ENCODE results near the gene APEX1. TPM values are rescaled to one million over a fixed set of nuclear protein-coding genes. Genes with fewer than 3 reads are reported as not detected.

APEX1 gene
- total RNA-seq, result 64.2 TPM

DNA sequence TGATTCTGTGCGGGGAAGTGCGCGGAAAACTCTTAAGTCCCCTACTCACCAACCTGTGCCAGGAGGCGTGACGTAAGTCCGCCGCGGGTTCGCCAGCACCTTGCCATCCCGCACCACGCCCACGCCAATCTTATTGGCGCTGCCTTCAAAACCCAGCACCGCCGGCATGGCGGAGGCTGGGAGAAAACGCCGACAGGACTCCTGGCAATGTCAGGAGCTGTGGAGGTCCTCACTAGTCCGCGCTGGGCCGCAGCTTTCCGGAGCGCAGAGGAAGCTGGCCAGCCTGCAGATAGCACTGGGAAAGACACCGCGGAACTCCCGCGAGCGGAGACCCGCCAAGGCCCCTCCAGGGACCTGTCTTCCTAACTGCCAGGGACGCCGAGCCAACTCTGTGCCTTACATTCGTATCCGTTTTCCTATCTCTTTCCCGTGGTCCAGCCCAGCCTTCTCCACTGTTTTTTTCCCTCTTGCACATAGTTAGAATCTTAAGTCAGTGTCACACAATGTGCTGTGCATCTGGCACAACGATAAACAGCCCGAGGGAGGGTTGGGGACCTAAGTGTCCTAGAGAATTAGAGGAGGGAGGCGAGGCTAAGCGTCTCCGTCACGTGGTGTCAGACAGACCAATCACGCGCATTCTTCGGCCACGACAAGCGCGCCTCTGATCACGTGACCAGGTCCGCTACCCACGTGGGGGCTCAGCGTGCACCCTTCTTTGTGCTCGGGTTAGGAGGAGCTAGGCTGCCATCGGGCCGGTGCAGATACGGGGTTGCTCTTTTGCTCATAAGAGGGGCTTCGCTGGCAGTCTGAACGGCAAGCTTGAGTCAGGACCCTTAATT, at the start of gene APEX1, which contains the start of gene OSGEP:
TSS of gene APEX1 (plus strand) at position 711 of the 839 bp plus-strand sequence. CDS start 420 bp downstream, outside the sequence.
TSS of gene OSGEP (minus strand) at position 297 of the 839 bp plus-strand sequence. CDS start at position 168, 129 bp downstream.
- H3K4me3 ChIP-seq (ENCODE audit: low read length in 3 of 3), result peak within 1 kb of the TSS; percentile 91 to 99 (median 98)
- H3K4me1 ChIP-seq (ENCODE audit: control insufficient read depth in 3 of 3, insufficient read depth in 3 of 3, low read length in 3 of 3), result peaks cover 19 to 49% (median 24%) of the 10 kb centered on the region in 3 donors
- peaks cover 45 to 56% (median 50%) of the 10 kb centered on the region in 3 donors for H3K36me3 ChIP-seq (ENCODE audit: control insufficient read depth in 3 of 3, insufficient read depth in 3 of 3, low read length in 3 of 3)
- peak within 1 kb of the TSS; percentile 95 for H3K27ac ChIP-seq (ENCODE audit: low read depth, low read length)
- no peaks in the 10 kb centered on the region for H3K27me3 ChIP-seq (ENCODE audit: control insufficient read depth in 3 of 3, insufficient read depth in 3 of 3, low read length in 3 of 3)
- H3K9ac ChIP-seq (ENCODE audit: low read depth in 1 of 3, low read length in 3 of 3), result peak within 1 kb of the TSS; percentile 77 to 97 (median 96)
- no peaks in the 10 kb centered on the region for H3K9me3 ChIP-seq (ENCODE audit: control insufficient read depth in 3 of 3, low read length in 3 of 3)

DNA sequence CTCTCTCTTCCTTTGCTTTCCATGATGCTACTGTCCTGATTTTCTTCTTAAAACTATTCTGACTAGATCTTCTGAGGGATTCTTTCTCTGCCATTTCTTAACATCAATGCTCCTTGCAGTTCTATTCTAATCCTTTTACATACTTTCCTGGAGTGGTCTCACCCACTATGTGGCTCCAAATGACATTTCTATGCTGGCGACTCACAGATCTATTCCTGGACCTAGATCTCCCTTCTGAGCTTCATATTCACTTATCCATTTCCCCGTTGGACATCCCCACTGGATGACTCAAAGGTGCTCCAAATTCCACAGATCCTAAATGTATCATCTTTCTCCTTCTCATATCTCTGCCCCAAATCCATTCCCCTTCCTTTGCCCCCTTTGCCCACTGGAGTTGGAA, 45.8 kb upstream of the APEX1 start:
- Histone ChIP-seq H3K9me3 (ENCODE audit: control insufficient read depth in 3 of 3, low read length in 3 of 3) (no peaks in the 10 kb centered on the region), H3K9ac (ENCODE audit: low read depth in 1 of 3, low read length in 3 of 3) (peak overlapping the region in 1 of 3 donors; percentile 51), H3K4me3 (ENCODE audit: low read length in 3 of 3) (no peak overlapping the region), H3K4me1 (ENCODE audit: control insufficient read depth in 3 of 3, insufficient read depth in 3 of 3, low read length in 3 of 3) (peaks cover 15 to 30% (median 16%) of the 10 kb centered on the region in 3 donors), H3K36me3 (ENCODE audit: control insufficient read depth in 3 of 3, insufficient read depth in 3 of 3, low read length in 3 of 3) (peaks cover 26 to 33% (median 29%) of the 10 kb centered on the region in 3 donors), H3K27ac (ENCODE audit: low read depth, low read length) (peak overlapping the region; percentile 71), H3K27me3 (ENCODE audit: control insufficient read depth in 3 of 3, insufficient read depth in 3 of 3, low read length in 3 of 3) (no peaks in the 10 kb centered on the region)

DNA sequence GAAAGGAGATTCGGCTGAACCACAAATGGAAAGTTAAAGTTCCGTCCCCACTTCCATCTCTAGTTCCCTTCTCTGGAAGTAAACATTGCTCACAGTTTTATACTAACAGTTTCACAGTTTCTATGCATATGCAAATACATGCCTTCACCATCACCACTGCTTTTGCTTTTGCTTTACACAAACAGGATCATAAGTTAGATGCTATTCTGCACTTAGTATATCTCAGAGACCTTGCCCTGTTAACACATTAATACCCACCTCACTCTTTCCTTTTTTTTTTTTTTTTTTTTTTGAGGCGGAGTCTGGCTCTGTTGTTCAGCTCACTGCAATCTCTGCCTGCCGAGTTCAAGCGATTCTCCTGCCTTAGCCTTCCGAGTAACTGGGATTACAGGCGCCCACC, 42.6 kb upstream of the APEX1 start:
- Histone ChIP-seq H3K27me3 (ENCODE audit: control insufficient read depth in 3 of 3, insufficient read depth in 3 of 3, low read length in 3 of 3) (no peaks in the 10 kb centered on the region), H3K9me3 (ENCODE audit: control insufficient read depth in 3 of 3, low read length in 3 of 3) (no peaks in the 10 kb centered on the region), H3K4me1 (ENCODE audit: control insufficient read depth in 3 of 3, insufficient read depth in 3 of 3, low read length in 3 of 3) (peaks cover 15 to 30% (median 16%) of the 10 kb centered on the region in 3 donors), H3K27ac (ENCODE audit: low read depth, low read length) (peak overlapping the region; percentile 91), H3K36me3 (ENCODE audit: control insufficient read depth in 3 of 3, insufficient read depth in 3 of 3, low read length in 3 of 3) (peaks cover 8 to 9% (median 8%) of the 10 kb centered on the region in 3 donors), H3K4me3 (ENCODE audit: low read length in 3 of 3) (peak overlapping the region; percentile 79 to 95 (median 92)), H3K9ac (ENCODE audit: low read depth in 1 of 3, low read length in 3 of 3) (peak overlapping the region; percentile 88 to 97 (median 93))

DNA sequence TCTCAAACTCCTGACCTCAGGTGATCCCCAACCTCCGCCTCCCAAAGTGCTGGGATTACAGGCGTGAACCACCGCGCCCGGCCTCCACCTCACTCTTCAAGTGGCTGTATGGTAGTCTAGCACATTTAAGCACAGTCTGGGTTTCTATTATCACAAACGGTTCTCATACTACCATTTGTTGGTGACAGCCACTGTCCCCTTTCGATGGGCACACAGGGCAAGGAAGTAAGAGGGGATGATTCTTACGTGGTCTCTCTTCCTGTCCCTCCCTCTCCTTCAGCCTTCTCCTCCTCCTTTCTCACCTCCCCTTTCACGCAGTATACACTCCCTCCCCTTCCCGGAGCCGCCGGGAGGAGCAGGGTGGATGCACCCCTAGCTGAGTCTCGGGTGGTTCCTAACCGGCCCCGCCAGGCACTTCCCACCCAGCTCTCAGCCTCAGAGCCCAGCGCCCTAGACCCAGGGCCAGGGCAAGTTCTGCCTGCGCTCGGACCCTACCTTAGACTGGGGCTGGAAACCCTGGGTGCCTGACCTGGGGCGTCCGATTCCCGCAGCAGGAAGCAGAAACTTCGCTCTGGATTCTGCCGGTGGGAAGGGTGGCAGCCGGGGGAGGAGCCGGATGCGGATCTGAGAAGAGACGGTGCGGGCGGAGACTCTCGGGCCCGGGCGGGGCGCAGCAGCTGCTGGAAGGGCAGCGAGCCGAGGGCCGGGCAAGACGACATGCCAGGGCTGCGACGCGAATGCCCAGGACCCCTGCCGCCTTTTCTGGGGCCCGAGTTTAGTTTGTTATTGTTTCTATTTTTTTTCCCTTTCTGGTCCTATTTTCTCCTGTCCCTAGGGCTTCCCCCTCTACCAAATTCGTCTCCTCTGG, 41.9 kb upstream of the APEX1 start, which contains the start of gene TEP1:
TSS of gene TEP1 (minus strand) at position 626 of the 868 bp plus-strand sequence. CDS start 5,062 bp downstream, outside the sequence.
- peaks cover under 1 to 2% (median 2%) of the 10 kb centered on the region in 3 donors for H3K36me3 ChIP-seq (ENCODE audit: control insufficient read depth in 3 of 3, insufficient read depth in 3 of 3, low read length in 3 of 3)
- H3K27me3 ChIP-seq (ENCODE audit: control insufficient read depth in 3 of 3, insufficient read depth in 3 of 3, low read length in 3 of 3), result no peaks in the 10 kb centered on the region
- peaks cover 13 to 25% (median 14%) of the 10 kb centered on the region in 3 donors for H3K4me1 ChIP-seq (ENCODE audit: control insufficient read depth in 3 of 3, insufficient read depth in 3 of 3, low read length in 3 of 3)
- peak within 1 kb of the TSS; percentile 91 for H3K27ac ChIP-seq (ENCODE audit: low read depth, low read length)
- peak within 1 kb of the TSS; percentile 88 to 97 (median 93) for H3K9ac ChIP-seq (ENCODE audit: low read depth in 1 of 3, low read length in 3 of 3)
- no peaks in the 10 kb centered on the region for H3K9me3 ChIP-seq (ENCODE audit: control insufficient read depth in 3 of 3, low read length in 3 of 3)
- H3K4me3 ChIP-seq (ENCODE audit: low read length in 3 of 3), result peak within 1 kb of the TSS; percentile 79 to 95 (median 92)

DNA sequence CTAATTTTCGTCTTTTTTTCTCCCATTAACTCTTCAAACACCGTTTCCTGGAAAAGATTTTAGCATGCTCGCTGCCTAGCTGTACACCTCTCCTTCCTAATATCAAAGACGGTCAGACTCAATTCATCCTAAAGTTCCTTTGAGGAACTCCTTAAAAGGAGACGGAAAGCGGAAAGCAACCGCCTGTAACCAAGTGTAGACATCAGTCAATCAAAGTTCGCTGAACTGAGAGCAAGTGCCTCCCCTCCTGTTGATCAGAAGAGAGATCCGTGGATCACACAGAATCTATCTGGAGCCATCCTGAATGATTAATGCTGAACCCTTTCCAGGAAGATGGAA, 41.3 kb upstream of the APEX1 start:
- no peaks in the 10 kb centered on the region for H3K27me3 ChIP-seq (ENCODE audit: control insufficient read depth in 3 of 3, insufficient read depth in 3 of 3, low read length in 3 of 3)
- no peaks in the 10 kb centered on the region for H3K9me3 ChIP-seq (ENCODE audit: control insufficient read depth in 3 of 3, low read length in 3 of 3)
- H3K4me1 ChIP-seq (ENCODE audit: control insufficient read depth in 3 of 3, insufficient read depth in 3 of 3, low read length in 3 of 3), result peaks cover 9 to 21% (median 13%) of the 10 kb centered on the region in 3 donors
- no peaks in the 10 kb centered on the region for H3K36me3 ChIP-seq (ENCODE audit: control insufficient read depth in 3 of 3, insufficient read depth in 3 of 3, low read length in 3 of 3)
- H3K27ac ChIP-seq (ENCODE audit: low read depth, low read length), result peak overlapping the region; percentile 91
- peak overlapping the region; percentile 88 to 97 (median 93) for H3K9ac ChIP-seq (ENCODE audit: low read depth in 1 of 3, low read length in 3 of 3)
- H3K4me3 ChIP-seq (ENCODE audit: low read length in 3 of 3), result peak overlapping the region; percentile 79 to 95 (median 92)

DNA sequence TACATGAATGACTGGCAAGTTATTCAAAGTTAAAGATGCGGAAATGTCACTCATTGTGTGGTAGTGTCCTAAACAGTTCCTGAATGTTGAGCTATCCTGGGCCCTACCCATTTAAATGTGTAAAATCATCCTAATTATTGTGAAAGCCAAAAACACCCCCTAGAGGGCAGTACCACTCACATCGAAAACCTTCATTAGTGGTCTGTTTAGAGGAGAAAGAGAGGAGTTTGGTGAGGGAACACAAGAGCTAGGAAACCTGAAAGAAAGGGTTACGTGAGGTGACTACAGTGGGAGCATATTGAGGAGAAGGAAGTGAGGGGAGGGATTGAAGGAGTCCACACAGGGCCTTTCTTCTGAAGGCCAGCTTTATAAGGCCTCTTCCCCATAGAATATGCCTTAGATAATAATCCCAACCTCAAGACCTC, 39.2 kb upstream of the APEX1 start:
- H3K4me1 ChIP-seq (ENCODE audit: control insufficient read depth in 3 of 3, insufficient read depth in 3 of 3, low read length in 3 of 3), result peaks cover 7 to 19% (median 7%) of the 10 kb centered on the region in 3 donors
- no peaks in the 10 kb centered on the region for H3K9me3 ChIP-seq (ENCODE audit: control insufficient read depth in 3 of 3, low read length in 3 of 3)
- no peak overlapping the region for H3K27ac ChIP-seq (ENCODE audit: low read depth, low read length)
- H3K36me3 ChIP-seq (ENCODE audit: control insufficient read depth in 3 of 3, insufficient read depth in 3 of 3, low read length in 3 of 3), result no peaks in the 10 kb centered on the region
- no peak overlapping the region for H3K4me3 ChIP-seq (ENCODE audit: low read length in 3 of 3)
- no peaks in the 10 kb centered on the region for H3K27me3 ChIP-seq (ENCODE audit: control insufficient read depth in 3 of 3, insufficient read depth in 3 of 3, low read length in 3 of 3)
- H3K9ac ChIP-seq (ENCODE audit: low read depth in 1 of 3, low read length in 3 of 3), result no peak overlapping the region

DNA sequence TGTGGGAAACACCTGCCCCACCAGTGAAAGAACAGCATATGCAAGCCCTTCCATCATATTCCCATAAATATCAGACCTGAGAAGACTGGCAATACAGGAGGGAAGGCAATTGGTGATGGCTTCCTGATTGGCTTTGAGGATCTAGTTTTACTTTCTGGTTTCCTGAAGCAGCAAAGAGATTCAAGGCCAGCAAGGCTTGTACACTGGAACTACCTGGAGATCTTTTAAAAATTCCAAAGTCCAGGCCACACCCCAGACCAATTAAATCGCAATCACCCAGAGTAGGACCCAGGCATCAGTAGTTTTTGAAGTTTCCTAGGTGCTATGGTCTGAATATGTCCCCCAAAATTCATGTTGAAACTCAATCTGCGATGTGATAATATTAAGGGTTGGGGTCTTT, 38.8 kb upstream of the APEX1 start:
- peaks cover 7 to 19% (median 7%) of the 10 kb centered on the region in 3 donors for H3K4me1 ChIP-seq (ENCODE audit: control insufficient read depth in 3 of 3, insufficient read depth in 3 of 3, low read length in 3 of 3)
- H3K27me3 ChIP-seq (ENCODE audit: control insufficient read depth in 3 of 3, insufficient read depth in 3 of 3, low read length in 3 of 3), result no peaks in the 10 kb centered on the region
- H3K36me3 ChIP-seq (ENCODE audit: control insufficient read depth in 3 of 3, insufficient read depth in 3 of 3, low read length in 3 of 3), result no peaks in the 10 kb centered on the region
- no peak overlapping the region for H3K27ac ChIP-seq (ENCODE audit: low read depth, low read length)
- H3K4me3 ChIP-seq (ENCODE audit: low read length in 3 of 3), result no peak overlapping the region
- no peaks in the 10 kb centered on the region for H3K9me3 ChIP-seq (ENCODE audit: control insufficient read depth in 3 of 3, low read length in 3 of 3)
- H3K9ac ChIP-seq (ENCODE audit: low read depth in 1 of 3, low read length in 3 of 3), result no peak overlapping the region

DNA sequence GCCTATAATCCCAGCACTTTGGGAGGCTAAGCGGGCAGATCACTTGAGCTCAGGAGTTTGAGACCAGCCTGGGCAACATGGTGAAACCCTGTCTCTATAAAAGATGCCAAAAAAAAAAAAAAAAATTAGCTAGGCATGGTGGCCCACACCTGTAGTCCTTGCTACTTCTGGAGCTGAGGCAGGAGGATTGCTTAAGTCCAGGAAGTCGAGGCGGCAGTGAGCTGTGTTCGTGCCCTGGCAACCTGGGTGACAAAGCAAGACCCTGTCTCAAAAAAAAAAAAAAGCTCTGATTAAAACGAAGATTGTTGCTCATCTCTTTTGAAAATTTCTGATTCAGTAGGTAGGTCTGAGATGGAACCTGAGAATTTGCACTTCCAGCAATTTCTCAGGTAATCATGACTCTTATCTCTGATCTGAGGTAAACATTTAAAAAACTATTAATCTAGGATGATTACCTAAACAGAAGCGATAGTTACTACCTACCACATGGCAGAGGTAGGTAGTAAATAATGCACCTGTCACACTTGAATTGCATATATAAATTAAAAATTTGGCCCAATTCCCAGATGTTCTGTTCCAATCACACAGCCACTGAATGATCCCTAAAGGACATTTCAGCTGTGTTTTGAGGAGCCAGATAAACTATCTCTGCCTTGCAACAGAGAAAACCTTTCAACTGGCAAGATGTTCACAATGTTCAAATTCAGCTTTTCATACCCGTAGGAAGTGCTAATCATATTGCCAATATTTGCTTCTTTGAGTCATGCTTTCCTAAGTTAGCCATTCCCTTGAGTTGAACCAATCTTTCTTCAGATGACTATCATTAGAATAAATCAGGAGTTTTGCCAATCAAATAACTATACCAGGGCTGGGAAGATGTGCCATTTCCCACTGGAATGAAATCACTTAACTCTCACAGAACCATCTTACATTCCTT, 37.5 kb upstream of the APEX1 start:
- no peak overlapping the region for H3K4me3 ChIP-seq (ENCODE audit: low read length in 3 of 3)
- no peaks in the 10 kb centered on the region for H3K9me3 ChIP-seq (ENCODE audit: control insufficient read depth in 3 of 3, low read length in 3 of 3)
- H3K36me3 ChIP-seq (ENCODE audit: control insufficient read depth in 3 of 3, insufficient read depth in 3 of 3, low read length in 3 of 3), result no peaks in the 10 kb centered on the region
- peaks cover 3 to 16% (median 5%) of the 10 kb centered on the region in 3 donors for H3K4me1 ChIP-seq (ENCODE audit: control insufficient read depth in 3 of 3, insufficient read depth in 3 of 3, low read length in 3 of 3)
- no peak overlapping the region for H3K9ac ChIP-seq (ENCODE audit: low read depth in 1 of 3, low read length in 3 of 3)
- no peaks in the 10 kb centered on the region for H3K27me3 ChIP-seq (ENCODE audit: control insufficient read depth in 3 of 3, insufficient read depth in 3 of 3, low read length in 3 of 3)
- no peak overlapping the region for H3K27ac ChIP-seq (ENCODE audit: low read depth, low read length)

DNA sequence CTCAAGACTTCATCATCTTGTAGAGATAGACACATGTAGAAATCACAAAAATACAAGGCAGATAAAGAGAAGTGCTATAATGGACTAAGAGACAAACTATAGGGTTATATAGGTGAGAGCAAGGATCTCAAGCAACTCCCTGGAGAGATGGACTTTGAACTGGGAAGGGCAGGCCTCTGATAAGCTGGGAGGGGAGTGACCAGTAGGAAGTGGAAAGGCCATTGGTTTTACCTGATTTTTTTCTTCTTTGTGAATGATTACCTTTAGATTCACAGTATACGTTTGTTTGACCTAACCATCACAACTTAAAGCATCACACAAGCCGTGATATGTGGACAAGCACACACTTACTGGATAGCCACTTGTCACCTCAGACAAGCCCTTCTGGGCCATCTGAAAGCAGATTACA, 36.5 kb upstream of the APEX1 start:
- Histone ChIP-seq H3K4me1 (ENCODE audit: control insufficient read depth in 3 of 3, insufficient read depth in 3 of 3, low read length in 3 of 3) (peaks cover 3 to 10% (median 5%) of the 10 kb centered on the region in 3 donors), H3K9ac (ENCODE audit: low read depth in 1 of 3, low read length in 3 of 3) (no peak overlapping the region), H3K4me3 (ENCODE audit: low read length in 3 of 3) (no peak overlapping the region), H3K27ac (ENCODE audit: low read depth, low read length) (no peak overlapping the region), H3K9me3 (ENCODE audit: control insufficient read depth in 3 of 3, low read length in 3 of 3) (no peaks in the 10 kb centered on the region), H3K36me3 (ENCODE audit: control insufficient read depth in 3 of 3, insufficient read depth in 3 of 3, low read length in 3 of 3) (no peaks in the 10 kb centered on the region), H3K27me3 (ENCODE audit: control insufficient read depth in 3 of 3, insufficient read depth in 3 of 3, low read length in 3 of 3) (no peaks in the 10 kb centered on the region)

Measured in skeletal muscle tissue (tissue), 4 donors.